ENCODE data around the gene SYT2.
"Not testable (repeated sequence)": the region's sequence is repeated elsewhere in the genome, so short reads cannot be mapped to it uniquely, and the experiment has no call there.

The SYT2 gene

DNA sequence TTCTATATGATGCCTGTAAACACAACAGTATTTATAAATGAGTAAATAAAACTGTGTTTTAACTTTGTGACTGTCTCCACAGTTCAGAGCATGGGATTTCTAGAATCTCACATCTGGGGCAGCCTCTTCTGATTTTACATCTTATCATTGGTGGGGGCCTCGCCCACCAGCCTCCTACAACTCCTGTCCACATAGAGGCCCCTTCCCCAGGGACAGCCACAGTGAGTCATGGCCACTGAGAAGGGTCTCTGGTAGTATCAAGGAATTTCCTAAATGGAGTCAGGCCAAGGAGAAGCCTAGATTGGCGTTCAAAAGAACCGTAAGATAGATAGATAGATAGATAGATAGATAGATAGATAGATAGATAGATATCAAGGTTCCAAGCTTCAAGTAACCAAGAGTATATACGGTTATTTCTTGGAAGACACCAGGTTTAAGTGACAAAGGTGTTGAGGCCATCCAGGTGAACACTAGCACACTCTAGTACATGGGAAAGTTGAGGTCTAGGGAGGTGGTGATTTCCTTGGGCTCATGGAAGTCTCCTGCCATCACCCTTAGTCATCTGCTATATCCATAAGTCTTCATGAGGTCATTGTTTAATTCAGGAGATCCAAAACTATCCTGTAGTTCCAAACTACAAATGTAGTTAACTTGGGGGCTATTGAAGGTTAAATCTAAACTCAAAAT, 121.6 kb downstream of the SYT2 start:
- Mint-ChIP-seq H3K27me3 (ENCODE audit: low read depth) (no peaks in the 10 kb centered on the region), H3K4me3 (no peak overlapping the region), H3K27ac (no peak overlapping the region), H3K9me3 (no peaks in the 10 kb centered on the region), H3K36me3 (ENCODE audit: low read depth) (no peaks in the 10 kb centered on the region), H3K4me1 (ENCODE audit: low read depth) (peaks cover 2% of the 10 kb centered on the region)
- DNase-seq (ENCODE audit: low spot score), result no peak

DNA sequence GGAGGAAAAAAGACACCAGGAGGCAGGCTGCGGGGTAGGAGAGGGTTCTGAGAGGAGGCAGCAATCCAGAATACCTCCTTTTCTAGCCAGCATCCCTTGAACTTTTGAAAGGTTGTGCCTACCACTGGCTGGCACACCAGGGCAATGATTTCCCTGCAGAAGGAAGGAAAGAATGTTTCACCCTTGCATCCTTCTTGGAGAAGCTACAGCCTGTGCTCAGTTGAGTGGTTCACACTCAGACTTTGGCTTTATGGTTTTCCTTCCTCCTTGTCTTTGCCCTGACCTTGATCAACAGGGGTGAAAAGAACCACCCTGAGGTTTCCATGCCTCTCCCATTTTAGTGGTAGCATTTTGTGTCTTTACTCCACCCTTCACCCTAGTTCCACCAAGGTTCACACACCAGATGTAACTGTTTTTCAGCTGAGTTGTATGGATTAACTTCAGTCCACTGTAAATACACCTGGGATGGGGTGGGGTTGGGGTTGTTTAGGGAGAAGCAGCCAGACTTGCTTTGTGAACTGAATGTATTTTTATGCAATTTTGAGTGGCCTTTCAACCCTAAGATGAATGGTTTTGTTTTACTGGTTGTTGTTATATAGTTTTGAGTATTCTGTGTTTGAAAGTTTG, 122.3 kb downstream of the SYT2 start:
- Mint-ChIP-seq H3K4me1 (ENCODE audit: low read depth) (peaks cover 2% of the 10 kb centered on the region), H3K27me3 (ENCODE audit: low read depth) (no peaks in the 10 kb centered on the region), H3K4me3 (no peak overlapping the region), H3K27ac (peak overlapping the region; percentile 47), H3K36me3 (ENCODE audit: low read depth) (no peaks in the 10 kb centered on the region), H3K9me3 (no peaks in the 10 kb centered on the region)
- no peak for DNase-seq (ENCODE audit: low spot score)

DNA sequence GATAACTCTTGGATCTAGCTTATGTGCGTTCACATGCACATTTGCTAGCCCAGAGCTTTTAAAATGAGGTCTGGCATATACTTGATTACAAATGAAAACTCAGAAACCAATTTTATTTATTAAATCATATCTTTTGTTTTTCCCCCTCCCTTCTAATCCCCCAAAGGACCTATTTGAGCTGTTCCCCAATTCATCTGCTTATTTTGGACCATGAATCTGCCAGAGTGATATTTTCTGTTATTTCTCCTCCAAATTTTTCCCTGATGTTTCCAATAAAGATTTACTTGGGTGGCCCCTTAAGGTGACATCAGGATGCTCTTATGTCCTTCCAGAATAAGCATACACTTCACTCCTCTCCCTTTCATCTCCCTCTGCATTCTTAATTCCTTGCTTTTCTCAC, 123.4 kb downstream of the SYT2 start:
- Mint-ChIP-seq H3K4me3 (no peak overlapping the region), H3K27me3 (ENCODE audit: low read depth) (no peaks in the 10 kb centered on the region), H3K27ac (no peak overlapping the region), H3K9me3 (no peaks in the 10 kb centered on the region), H3K4me1 (ENCODE audit: low read depth) (peaks cover 2% of the 10 kb centered on the region), H3K36me3 (ENCODE audit: low read depth) (no peaks in the 10 kb centered on the region)
- no peak for DNase-seq (ENCODE audit: low spot score)

DNA sequence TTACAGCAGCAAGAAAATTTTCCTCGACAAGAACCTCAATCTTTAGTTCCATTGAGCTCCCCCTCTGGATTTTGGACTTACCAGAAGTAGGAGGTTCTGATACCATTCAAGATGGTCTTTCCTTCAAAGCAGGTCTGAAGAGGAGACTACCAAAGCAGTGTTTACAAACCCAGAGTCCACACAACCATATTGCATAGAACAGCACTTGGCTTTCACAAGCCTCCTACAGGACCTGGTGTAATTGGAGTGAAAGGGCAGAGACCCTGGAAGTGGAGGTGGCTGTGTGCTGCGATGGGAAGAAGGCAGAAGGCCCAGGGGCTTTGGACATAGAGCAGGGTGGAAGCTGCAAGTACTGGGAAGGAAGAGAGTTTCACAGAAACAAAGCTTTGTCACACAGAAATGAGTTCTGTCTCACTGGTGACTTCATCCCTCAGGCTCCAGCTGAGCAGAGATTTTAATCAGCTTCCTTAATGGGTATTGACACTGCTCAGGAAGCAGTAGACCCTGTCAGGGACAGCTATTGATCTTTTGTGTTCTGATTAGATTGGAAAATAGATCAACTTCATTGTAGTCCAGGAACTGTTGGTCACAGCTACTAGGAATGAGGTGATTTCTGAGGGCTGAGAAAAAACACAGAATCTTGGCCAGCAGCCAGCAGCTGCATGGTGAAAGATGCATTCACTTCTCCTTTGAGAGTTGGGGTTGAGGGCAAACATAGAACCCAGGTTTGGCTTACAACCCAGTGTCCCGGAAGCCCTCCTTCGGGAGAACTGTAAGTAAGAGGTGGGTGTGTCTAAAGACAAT, 124.0 kb downstream of the SYT2 start:
- H3K27ac Mint-ChIP-seq, result no peak overlapping the region
- H3K4me3 Mint-ChIP-seq, result no peak overlapping the region
- no peaks in the 10 kb centered on the region for H3K9me3 Mint-ChIP-seq
- H3K4me1 Mint-ChIP-seq (ENCODE audit: low read depth), result peaks cover 2% of the 10 kb centered on the region
- H3K36me3 Mint-ChIP-seq (ENCODE audit: low read depth), result no peaks in the 10 kb centered on the region
- DNase-seq (ENCODE audit: low spot score), result no peak
- no peaks in the 10 kb centered on the region for H3K27me3 Mint-ChIP-seq (ENCODE audit: low read depth)

DNA sequence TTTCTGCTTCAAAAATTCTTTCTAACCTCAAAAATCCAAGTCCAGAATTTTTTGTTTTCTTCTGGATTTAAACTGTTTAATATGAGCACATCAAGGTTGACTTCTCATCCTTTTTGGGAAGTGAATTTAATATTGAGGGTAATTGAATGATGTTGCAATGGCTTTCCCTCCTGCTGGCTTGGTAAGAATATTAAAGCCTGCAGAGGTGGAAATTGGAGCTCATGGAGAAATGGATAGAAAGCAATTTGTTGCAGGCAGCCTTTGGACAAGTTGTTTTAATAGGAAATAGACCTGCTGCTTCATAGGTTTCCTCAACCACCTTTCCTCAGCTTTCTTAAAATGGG, 124.7 kb downstream of the SYT2 start:
- H3K9me3 Mint-ChIP-seq, result no peaks in the 10 kb centered on the region
- H3K4me1 Mint-ChIP-seq (ENCODE audit: low read depth), result peaks cover 2% of the 10 kb centered on the region
- no peak for DNase-seq (ENCODE audit: low spot score)
- no peaks in the 10 kb centered on the region for H3K27me3 Mint-ChIP-seq (ENCODE audit: low read depth)
- no peak overlapping the region for H3K27ac Mint-ChIP-seq
- peaks cover 2% of the 10 kb centered on the region for H3K36me3 Mint-ChIP-seq (ENCODE audit: low read depth)
- no peak overlapping the region for H3K4me3 Mint-ChIP-seq

DNA sequence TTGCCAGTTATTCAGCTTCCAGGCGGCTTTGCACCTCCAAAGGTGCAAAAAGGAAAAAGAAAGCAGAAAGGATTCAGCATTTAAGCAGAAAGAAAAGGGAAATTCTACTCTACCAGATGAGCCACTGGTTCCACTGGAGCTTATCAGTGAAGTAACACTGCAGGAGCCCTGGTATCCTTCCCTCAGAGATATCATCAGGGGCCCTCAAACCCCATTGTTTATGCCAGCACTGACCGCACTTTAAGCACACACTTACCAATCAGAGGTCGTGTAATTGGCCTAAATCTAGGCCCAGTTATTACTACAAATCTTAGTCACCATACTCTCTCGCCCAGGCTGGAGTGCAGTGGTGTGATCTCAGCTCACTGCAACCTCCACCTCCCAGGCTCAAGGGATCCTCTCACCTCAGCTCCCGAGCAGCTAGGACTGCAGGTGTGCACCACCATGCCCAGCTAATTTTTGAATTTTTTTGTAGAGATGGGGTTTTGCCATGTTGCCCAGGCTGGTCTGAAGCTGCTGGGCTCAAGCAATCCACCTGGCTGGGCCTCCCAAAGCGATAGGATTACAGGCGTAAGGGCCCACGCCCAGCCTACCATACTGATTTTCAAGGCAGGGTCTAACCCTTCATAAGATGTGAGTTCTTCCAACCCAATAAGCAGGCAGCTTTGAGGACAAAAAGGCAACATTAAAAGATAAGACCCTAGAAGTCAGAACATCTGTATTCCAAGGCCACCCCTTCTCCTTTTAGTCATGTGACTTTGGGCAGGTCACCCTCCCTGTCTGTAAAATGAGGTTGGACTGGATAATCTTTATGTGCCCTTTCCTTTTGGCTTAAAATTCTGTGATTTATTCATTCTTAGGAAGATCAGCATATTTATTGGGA, 125.3 kb downstream of the SYT2 start:
- no peak for DNase-seq (ENCODE audit: low spot score)
- no peak overlapping the region for H3K4me3 Mint-ChIP-seq
- H3K9me3 Mint-ChIP-seq, result no peaks in the 10 kb centered on the region
- peaks cover 2% of the 10 kb centered on the region for H3K4me1 Mint-ChIP-seq (ENCODE audit: low read depth)
- no peaks in the 10 kb centered on the region for H3K27me3 Mint-ChIP-seq (ENCODE audit: low read depth)
- H3K27ac Mint-ChIP-seq, result no peak overlapping the region
- H3K36me3 Mint-ChIP-seq (ENCODE audit: low read depth), result peaks cover 2% of the 10 kb centered on the region

DNA sequence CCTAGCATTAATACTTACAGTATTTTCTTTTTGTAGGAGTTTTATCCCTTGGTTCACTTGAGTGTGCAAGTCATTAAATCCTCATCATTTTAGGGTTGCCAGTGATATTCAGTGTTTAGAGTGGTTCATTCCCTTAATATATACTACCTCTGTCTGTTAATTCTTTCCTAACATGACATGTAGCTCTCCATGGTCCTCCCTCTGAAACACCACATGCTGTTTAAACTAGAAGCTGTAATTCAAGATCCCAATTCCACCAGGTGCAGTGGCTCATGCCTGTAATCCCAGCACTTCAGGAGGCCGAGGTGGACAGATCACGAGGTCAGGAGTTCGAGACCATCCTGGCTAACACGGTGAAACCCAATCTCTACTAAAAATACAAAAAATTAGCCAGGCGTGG, 127.9 kb downstream of the SYT2 start:
- not testable (repeated sequence) for H3K36me3 Mint-ChIP-seq (ENCODE audit: low read depth); H3K9me3 Mint-ChIP-seq; H3K4me1 Mint-ChIP-seq (ENCODE audit: low read depth); H3K27me3 Mint-ChIP-seq (ENCODE audit: low read depth); DNase-seq (ENCODE audit: low spot score); H3K4me3 Mint-ChIP-seq; H3K27ac Mint-ChIP-seq

DNA sequence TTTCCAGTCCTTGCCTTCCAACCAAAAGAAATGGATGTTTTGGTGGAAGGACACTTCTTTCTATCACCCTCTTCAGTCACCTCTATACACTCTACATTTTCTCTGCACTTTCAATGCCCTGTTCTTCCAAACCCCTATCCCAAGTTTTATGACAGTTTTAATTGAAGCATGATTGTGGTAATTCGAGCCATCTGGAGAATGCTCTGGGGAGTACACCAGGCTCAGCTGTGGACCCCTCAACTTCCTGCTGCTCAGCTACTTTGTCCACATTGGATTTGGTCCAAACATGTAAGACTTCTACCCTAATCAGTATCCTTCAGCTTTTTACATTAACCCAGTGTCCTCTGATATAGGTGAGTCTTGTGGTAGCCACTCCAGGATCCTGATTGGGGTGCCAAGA, 129.6 kb downstream of the SYT2 start:
- H3K27me3 Mint-ChIP-seq (ENCODE audit: low read depth), result no peaks in the 10 kb centered on the region
- H3K9me3 Mint-ChIP-seq, result no peaks in the 10 kb centered on the region
- H3K4me3 Mint-ChIP-seq, result no peak overlapping the region
- H3K4me1 Mint-ChIP-seq (ENCODE audit: low read depth), result no peaks in the 10 kb centered on the region
- no peak overlapping the region for H3K27ac Mint-ChIP-seq
- DNase-seq (ENCODE audit: low spot score), result no peak
- H3K36me3 Mint-ChIP-seq (ENCODE audit: low read depth), result peaks cover 2% of the 10 kb centered on the region

DNA sequence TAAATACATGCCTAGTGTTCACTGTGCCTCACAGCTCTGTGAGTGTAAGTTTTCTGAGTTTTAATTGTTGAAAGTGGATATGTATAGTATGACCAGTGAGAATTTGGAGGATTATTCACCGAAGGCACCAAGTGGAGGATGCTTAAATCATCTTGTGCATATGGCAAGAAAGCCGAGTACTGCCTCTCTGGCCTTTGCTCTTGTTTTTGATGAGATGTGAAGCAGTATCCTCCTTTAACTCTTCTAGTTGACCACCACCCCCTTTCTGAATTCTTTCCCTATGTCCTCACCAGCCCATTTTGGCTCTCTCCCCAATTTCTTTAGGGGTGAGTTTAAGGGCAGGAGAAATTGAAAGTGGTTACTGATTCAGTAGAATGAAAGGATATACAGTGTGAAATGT, 130.4 kb downstream of the SYT2 start:
- H3K27me3 Mint-ChIP-seq (ENCODE audit: low read depth), result no peaks in the 10 kb centered on the region
- no peak for DNase-seq (ENCODE audit: low spot score)
- H3K36me3 Mint-ChIP-seq (ENCODE audit: low read depth), result peaks cover 2% of the 10 kb centered on the region
- no peak overlapping the region for H3K4me3 Mint-ChIP-seq
- no peak overlapping the region for H3K27ac Mint-ChIP-seq
- no peaks in the 10 kb centered on the region for H3K9me3 Mint-ChIP-seq
- H3K4me1 Mint-ChIP-seq (ENCODE audit: low read depth), result no peaks in the 10 kb centered on the region

DNA sequence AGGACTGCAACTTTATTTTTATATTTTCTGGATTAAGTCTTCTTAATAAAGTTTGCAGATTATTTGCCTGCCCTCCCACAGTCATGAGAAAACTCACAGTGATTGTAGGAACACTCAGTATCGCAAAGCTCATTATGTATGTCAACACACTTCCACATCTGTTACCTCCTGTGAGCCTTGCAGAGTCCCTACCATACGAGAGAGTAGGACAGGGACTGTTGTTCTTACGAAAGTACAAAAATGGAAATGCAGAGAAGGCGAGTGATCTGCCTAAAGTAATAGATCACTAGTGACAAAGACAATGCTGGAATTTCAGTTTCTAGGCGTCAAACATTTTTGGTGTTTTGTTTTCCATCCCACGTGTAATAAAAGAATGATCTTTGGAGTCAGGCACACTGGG, 131.7 kb downstream of the SYT2 start:
- DNase-seq (ENCODE audit: low spot score), result no peak
- Mint-ChIP-seq H3K27ac (no peak overlapping the region), H3K9me3 (no peaks in the 10 kb centered on the region), H3K4me1 (ENCODE audit: low read depth) (no peaks in the 10 kb centered on the region), H3K27me3 (ENCODE audit: low read depth) (no peaks in the 10 kb centered on the region), H3K36me3 (ENCODE audit: low read depth) (peaks cover 2% of the 10 kb centered on the region), H3K4me3 (no peak overlapping the region)

DNA sequence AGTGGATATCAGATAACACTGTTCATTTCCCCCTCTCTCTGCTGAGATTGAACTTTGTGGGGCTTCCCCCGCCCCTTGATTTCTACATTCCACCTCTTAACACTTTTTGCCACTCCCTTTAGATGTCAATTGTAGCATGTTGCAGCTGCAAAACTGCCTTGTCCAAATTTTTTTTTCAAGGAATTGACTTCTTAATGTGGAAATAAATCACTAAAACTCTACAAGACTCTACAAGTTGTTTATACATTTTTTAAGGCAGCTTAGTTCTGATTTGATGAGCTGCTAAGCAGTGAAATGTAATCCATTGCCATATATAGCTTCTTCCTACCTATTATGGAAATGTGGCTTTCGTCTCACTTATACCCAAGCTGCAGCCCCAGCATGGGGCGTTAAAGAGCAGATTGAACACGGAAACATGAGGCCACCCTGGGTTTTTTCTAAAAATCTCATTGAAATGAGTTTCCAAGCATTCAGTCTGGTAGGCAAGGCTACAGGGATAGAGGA, 132.2 kb downstream of the SYT2 start:
- no peak overlapping the region for H3K4me3 Mint-ChIP-seq
- DNase-seq (ENCODE audit: low spot score), result no peak
- no peaks in the 10 kb centered on the region for H3K27me3 Mint-ChIP-seq (ENCODE audit: low read depth)
- no peaks in the 10 kb centered on the region for H3K9me3 Mint-ChIP-seq
- H3K4me1 Mint-ChIP-seq (ENCODE audit: low read depth), result no peaks in the 10 kb centered on the region
- H3K36me3 Mint-ChIP-seq (ENCODE audit: low read depth), result peaks cover 2% of the 10 kb centered on the region
- H3K27ac Mint-ChIP-seq, result no peak overlapping the region

DNA sequence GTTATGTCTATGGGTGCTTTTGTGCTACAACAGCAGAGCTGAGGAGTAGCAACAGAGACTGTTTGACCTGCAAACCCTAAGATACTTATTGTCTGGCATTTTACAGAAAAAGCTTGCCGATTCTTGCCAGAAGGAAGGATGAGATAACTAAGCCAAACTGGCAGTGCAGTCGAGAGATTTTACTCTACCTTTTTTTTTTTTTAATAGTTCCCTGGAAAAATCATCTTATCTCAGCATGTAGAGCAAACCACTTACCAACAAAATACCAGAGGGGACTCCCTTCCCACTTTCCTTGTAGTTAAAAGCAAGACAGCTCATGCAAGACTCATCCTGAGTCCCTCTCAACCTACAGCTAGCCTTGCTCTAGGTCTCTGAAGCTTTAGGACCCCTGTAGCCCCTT, 132.9 kb downstream of the SYT2 start:
- Mint-ChIP-seq H3K4me1 (ENCODE audit: low read depth) (no peaks in the 10 kb centered on the region), H3K27me3 (ENCODE audit: low read depth) (no peaks in the 10 kb centered on the region), H3K9me3 (no peaks in the 10 kb centered on the region), H3K27ac (no peak overlapping the region), H3K4me3 (no peak overlapping the region), H3K36me3 (ENCODE audit: low read depth) (peaks cover 2% of the 10 kb centered on the region)
- no peak for DNase-seq (ENCODE audit: low spot score)

DNA sequence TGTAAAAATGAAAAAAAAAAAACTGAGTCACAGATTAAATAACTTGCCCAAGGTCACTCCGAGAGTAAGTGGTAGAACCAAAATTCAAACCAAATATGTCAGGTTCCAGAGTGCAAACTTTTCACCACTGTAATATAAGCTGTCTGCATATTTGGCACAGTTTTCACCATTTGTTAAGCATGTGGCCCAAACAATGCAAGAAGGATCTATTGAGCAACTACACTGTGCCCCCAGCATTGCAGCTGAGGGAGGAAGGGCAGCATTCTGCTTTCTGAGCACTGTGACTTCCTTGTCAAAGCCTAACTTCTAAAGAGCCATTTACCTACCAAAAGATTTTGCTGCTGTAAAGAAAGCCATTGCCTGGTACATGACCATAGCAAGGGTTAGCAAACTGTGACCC, 133.4 kb downstream of the SYT2 start:
- H3K36me3 Mint-ChIP-seq (ENCODE audit: low read depth), result peaks cover 2% of the 10 kb centered on the region
- H3K9me3 Mint-ChIP-seq, result no peaks in the 10 kb centered on the region
- H3K4me1 Mint-ChIP-seq (ENCODE audit: low read depth), result no peaks in the 10 kb centered on the region
- H3K27me3 Mint-ChIP-seq (ENCODE audit: low read depth), result no peaks in the 10 kb centered on the region
- H3K4me3 Mint-ChIP-seq, result no peak overlapping the region
- H3K27ac Mint-ChIP-seq, result no peak overlapping the region
- no peak for DNase-seq (ENCODE audit: low spot score)
